ENCODE measurements around the gene MNS1. TPM values are rescaled to one million over a fixed set of nuclear protein-coding genes. Genes with fewer than 3 reads are reported as not detected.

The MNS1 gene
- total and polyA plus RNA-seq, 2 of the 13 experiments (the other 11 are each of a cell fraction or from before 2014, with no cell fraction given), result 0.22 to 1.7 TPM

GRCh38 chr15:56460071-56460470 lies 4.9 kb downstream of the MNS1 start (continued):
- TF ChIP-seq ZNF577 (CRISPR knock-in tag; IDR thresholded peaks at IDR 0.05; ENCODE audit: borderline replicate concordance, low read depth) (no peak), AKNA (CRISPR knock-in tag; IDR thresholded peaks at IDR 0.05; ENCODE audit: borderline replicate concordance) (no peak), ELF3 (CRISPR knock-in tag; IDR thresholded peaks at IDR 0.05) (no peak), NFKBIZ (CRISPR knock-in tag; IDR thresholded peaks at IDR 0.05) (no peak), ATRX (CRISPR knock-in tag; IDR thresholded peaks at IDR 0.05; ENCODE audit: borderline replicate concordance) (no peak), ZNF160 (CRISPR knock-in tag; IDR thresholded peaks at IDR 0.05) (no peak)

- 92% methylated on average over 2 of the region's 2 CpGs for WGBS (ENCODE audit: low lambda C conversion rate)
- FAIRE-seq, result no peak
- H2AFZ ChIP-seq (ENCODE audit: low read length), result no peak overlapping the region
- TF ChIP-seq MED1 (CRISPR knock-in tag; IDR thresholded peaks at IDR 0.05), result no peak
- TF ChIP-seq ZNF441 (CRISPR knock-in tag; IDR thresholded peaks at IDR 0.05; ENCODE audit: borderline replicate concordance), result no peak
- TF ChIP-seq, protein P1, sequence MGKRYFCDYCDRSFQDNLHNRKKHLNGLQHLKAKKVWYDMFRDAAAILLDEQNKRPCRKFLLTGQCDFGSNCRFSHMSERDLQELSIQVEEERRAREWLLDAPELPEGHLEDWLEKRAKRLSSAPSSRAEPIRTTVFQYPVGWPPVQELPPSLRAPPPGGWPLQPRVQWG (CRISPR knock-in tag; IDR thresholded peaks at IDR 0.05; ENCODE audit: borderline replicate concordance, low read depth), result no peak
- no peak for TF ChIP-seq SMYD3 (CRISPR knock-in tag; IDR thresholded peaks at IDR 0.05)
- TF ChIP-seq RFX3 (CRISPR knock-in tag; IDR thresholded peaks at IDR 0.05), result no peak
- TF ChIP-seq CSRNP2 (CRISPR knock-in tag; conservative IDR thresholded peaks at IDR 0.05; ENCODE audit: low read depth), result no peak
- no peak for TF ChIP-seq HNRNPL (IDR thresholded peaks at IDR 0.05; ENCODE audit: low read depth, low read length)
- TF ChIP-seq SALL2 (CRISPR knock-in tag; IDR thresholded peaks at IDR 0.05), result no peak
- TF ChIP-seq ZNF18 (CRISPR knock-in tag; IDR thresholded peaks at IDR 0.05; ENCODE audit: insufficient replicate concordance), result no peak
Measured at GRCh38 chr15:56459096-56459495, 5.8 kb downstream of the MNS1 start.

More at GRCh38 chr15:56459096-56459495, 5.8 kb downstream of the MNS1 start:
- no peak overlapping the region for H3K4me3 ChIP-seq (replicated peaks in 1 of 3; ENCODE audit: insufficient read depth in 1 of 3, low read depth in 2 of 3, low read length in 3 of 3)
- CTCF ChIA-PET (ENCODE audit: low intra/inter-chr PET ratio, low total read pairs), result no interaction called here
- in situ Hi-C loops (cut with HindIII; ENCODE audit: extremely low pct_ligation_motif_present, low pct_unique_long_range_greater_than_20kb) (no loop called here), intact Hi-C loops (cut with micrococcal nuclease; ENCODE audit: unreplicated experiment) (no loop called here)
- no peak overlapping the region for H3K4me2 ChIP-seq (ENCODE audit: low read depth, low read length)
- no peaks in the 10 kb centered on the region for H4K20me1 ChIP-seq (ENCODE audit: insufficient read depth, low read length)
- POLR2A ChIA-PET, result no interaction called here
- H3K4me1 ChIP-seq (ENCODE audit: insufficient read depth, low read length), result peaks cover 11% of the 10 kb centered on the region; the same call in 1 of the 2 replicates
- H3K27ac ChIP-seq (ENCODE audit: extremely low read length, insufficient read depth, low read length), result no peak overlapping the region
- ATAC-seq, result no peak
- H3K27me3 ChIP-seq (ENCODE audit: control insufficient read depth in 1 of 2, insufficient read depth in 2 of 2, low read length in 2 of 2), result no peaks in the 10 kb centered on the region
- H3K9ac ChIP-seq (ENCODE audit: insufficient read depth, low read depth, low read length), result no peak overlapping the region
- H3K79me2 ChIP-seq (ENCODE audit: insufficient read depth, low read length), result no peaks in the 10 kb centered on the region
- H3K36me3 ChIP-seq (replicated peaks in 1 of 2; ENCODE audit: control insufficient read depth in 1 of 2, insufficient read depth in 2 of 2, low read length in 2 of 2), result no peaks in the 10 kb centered on the region
- no peaks in the 10 kb centered on the region for H3K9me3 ChIP-seq (ENCODE audit: low read length)
- BruUV-seq (replicated peaks), result no TSS peak
- DNase-seq (ENCODE audit: low spot score), result no peak
